ENCODE results near the gene ACP6. TPM values are rescaled to one million over a fixed set of nuclear protein-coding genes. Genes with fewer than 3 reads are reported as not detected.

The ACP6 gene
- total and polyA plus RNA-seq, 2 of the 13 experiments (the other 11 are each of a cell fraction or from before 2014, with no cell fraction given): 18.1 to 33.7 TPM

DNA sequence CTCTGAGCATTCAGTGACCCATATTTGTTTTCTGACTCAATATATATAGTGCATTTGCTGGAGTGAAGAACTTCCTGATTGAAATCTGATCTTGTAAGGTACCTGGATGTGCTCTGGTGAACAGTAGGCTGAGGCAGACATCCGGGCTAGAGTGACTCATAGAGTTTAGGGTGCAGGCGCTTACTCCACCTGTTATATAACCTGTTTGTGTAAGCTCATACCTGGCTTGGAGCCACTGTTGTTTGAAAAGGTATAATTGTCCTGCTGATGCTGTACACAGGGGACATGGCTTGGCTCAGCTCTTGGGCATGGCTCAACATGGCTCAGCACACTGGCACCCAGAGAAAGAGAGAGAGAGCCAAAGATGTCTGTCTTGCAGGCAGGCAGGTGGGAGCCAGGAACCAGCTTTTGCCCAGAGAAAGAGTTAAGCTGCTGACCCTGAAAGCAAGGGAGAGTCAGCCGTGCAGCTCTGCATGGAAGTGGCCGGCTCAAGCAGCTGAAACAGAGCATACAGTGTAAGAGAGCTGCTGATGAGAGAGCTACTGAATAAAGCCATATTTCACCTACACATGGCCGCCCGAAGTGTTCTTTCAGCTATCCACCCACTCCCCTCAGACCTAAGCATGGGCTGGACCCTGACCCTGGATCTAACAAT, 46.9 kb upstream of the ACP6 start:
- in situ Hi-C loops (cut with HindIII; ENCODE audit: extremely low pct_ligation_motif_present, low pct_unique_long_range_greater_than_20kb): no loop called here
- intact Hi-C loops (cut with micrococcal nuclease; ENCODE audit: unreplicated experiment): no loop called here
- peak overlapping the region; percentile 17 for H3K27ac ChIP-seq (ENCODE audit: extremely low read length, insufficient read depth, low read length)
- CTCF ChIA-PET (ENCODE audit: low intra/inter-chr PET ratio, low total read pairs): no interaction called here
- H3K79me2 ChIP-seq (ENCODE audit: insufficient read depth, low read length): no peaks in the 10 kb centered on the region
- POLR2A ChIA-PET: interaction anchor here (1.4 kb wide), 1 partner anchor 47 kb away, joined by 5 read pairs; the partner anchor contains the start of gene ACP6
- H4K20me1 ChIP-seq (ENCODE audit: insufficient read depth, low read length): no peaks in the 10 kb centered on the region
- H2AFZ ChIP-seq (ENCODE audit: low read length): no peak overlapping the region
- FAIRE-seq: no peak
- no peaks in the 10 kb centered on the region for H3K9me3 ChIP-seq (ENCODE audit: low read length)
- no TSS peak for BruUV-seq (replicated peaks)
- H3K4me3 ChIP-seq (replicated peaks in 1 of 3; ENCODE audit: insufficient read depth in 1 of 3, low read depth in 2 of 3, low read length in 3 of 3): no peak overlapping the region
- H3K36me3 ChIP-seq (replicated peaks in 1 of 2; ENCODE audit: control insufficient read depth in 1 of 2, insufficient read depth in 2 of 2, low read length in 2 of 2): no peaks in the 10 kb centered on the region
- DNase-seq (ENCODE audit: low spot score): peak; percentile 87
- no peak overlapping the region; the same call in 1 of the 2 replicates for H3K4me2 ChIP-seq (ENCODE audit: low read depth, low read length)
- 34% methylated on average over 6 of the region's 6 CpGs for WGBS (ENCODE audit: low lambda C conversion rate)
- ATAC-seq: peak; percentile 87
- no peak overlapping the region for H3K9ac ChIP-seq (ENCODE audit: insufficient read depth, low read depth, low read length)
- peaks cover 38% of the 10 kb centered on the region for H3K4me1 ChIP-seq (ENCODE audit: insufficient read depth, low read length)
- H3K27me3 ChIP-seq (ENCODE audit: control insufficient read depth in 1 of 2, insufficient read depth in 2 of 2, low read length in 2 of 2): peaks cover 0 to 11% of the 10 kb centered on the region in 2 experiments; a peak in 1 of 5 replicates
- TF ChIP-seq SCMH1 (CRISPR knock-in tag; IDR thresholded peaks at IDR 0.05; ENCODE audit: borderline replicate concordance): no peak
- TF ChIP-seq MIER3 (CRISPR knock-in tag; IDR thresholded peaks at IDR 0.05; ENCODE audit: borderline replicate concordance): peak; percentile 38; the same call in 1 of the 2 replicates
- TF ChIP-seq RARA (CRISPR knock-in tag; IDR thresholded peaks at IDR 0.05): peak; percentile 62; the same call in 1 of the 2 replicates
- TF ChIP-seq ZNF790 (CRISPR knock-in tag; IDR thresholded peaks at IDR 0.05; ENCODE audit: borderline replicate concordance): no peak
- no peak for TF ChIP-seq ZNF629 (CRISPR knock-in tag; conservative IDR thresholded peaks at IDR 0.05)
- peak; percentile 100 for TF ChIP-seq ZSCAN31 (CRISPR knock-in tag; IDR thresholded peaks at IDR 0.05; ENCODE audit: low read depth)
- TF ChIP-seq FOSL1 (CRISPR knock-in tag; IDR thresholded peaks at IDR 0.05; ENCODE audit: borderline replicate concordance): peak; percentile 66; the same call in 1 of the 2 replicates
- TF ChIP-seq, protein P1, sequence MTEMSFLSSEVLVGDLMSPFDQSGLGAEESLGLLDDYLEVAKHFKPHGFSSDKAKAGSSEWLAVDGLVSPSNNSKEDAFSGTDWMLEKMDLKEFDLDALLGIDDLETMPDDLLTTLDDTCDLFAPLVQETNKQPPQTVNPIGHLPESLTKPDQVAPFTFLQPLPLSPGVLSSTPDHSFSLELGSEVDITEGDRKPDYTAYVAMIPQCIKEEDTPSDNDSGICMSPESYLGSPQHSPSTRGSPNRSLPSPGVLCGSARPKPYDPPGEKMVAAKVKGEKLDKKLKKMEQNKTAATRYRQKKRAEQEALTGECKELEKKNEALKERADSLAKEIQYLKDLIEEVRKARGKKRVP (CRISPR knock-in tag; IDR thresholded peaks at IDR 0.05): peak in 1 of 2 experiments; percentile 43; a peak in 1 of 4 replicates
- TF ChIP-seq MIER2 (CRISPR knock-in tag; IDR thresholded peaks at IDR 0.05): no peak
- TF ChIP-seq ZNF83 (CRISPR knock-in tag; IDR thresholded peaks at IDR 0.05; ENCODE audit: borderline replicate concordance): no peak
- peak; percentile 47; the same call in 1 of the 2 replicates for TF ChIP-seq GATAD2A (CRISPR knock-in tag; IDR thresholded peaks at IDR 0.05)
- TF ChIP-seq ETV5 (CRISPR knock-in tag; IDR thresholded peaks at IDR 0.05; ENCODE audit: borderline replicate concordance): peak; percentile 93; the same call in 1 of the 2 replicates
- no peak for TF ChIP-seq U2AF1 (optimal IDR thresholded peaks at IDR 0.05; ENCODE audit: low read depth, low read length)
- no peak for TF ChIP-seq ZNF777 (CRISPR knock-in tag; IDR thresholded peaks at IDR 0.05)
- TF ChIP-seq KDM1A (CRISPR knock-in tag; IDR thresholded peaks at IDR 0.05): no peak
- TF ChIP-seq ASH2L (IDR thresholded peaks at IDR 0.05; ENCODE audit: insufficient read length, low read depth, low read length): no peak
- peak; percentile 22; the same call in 1 of the 2 replicates for TF ChIP-seq TBX2 (CRISPR knock-in tag; IDR thresholded peaks at IDR 0.05; ENCODE audit: borderline replicate concordance)
- no peak for TF ChIP-seq SMARCE1 (IDR thresholded peaks at IDR 0.05; ENCODE audit: borderline replicate concordance)
- no peak for TF ChIP-seq ZFP62 (CRISPR knock-in tag; IDR thresholded peaks at IDR 0.05)
- TF ChIP-seq, protein P2, sequence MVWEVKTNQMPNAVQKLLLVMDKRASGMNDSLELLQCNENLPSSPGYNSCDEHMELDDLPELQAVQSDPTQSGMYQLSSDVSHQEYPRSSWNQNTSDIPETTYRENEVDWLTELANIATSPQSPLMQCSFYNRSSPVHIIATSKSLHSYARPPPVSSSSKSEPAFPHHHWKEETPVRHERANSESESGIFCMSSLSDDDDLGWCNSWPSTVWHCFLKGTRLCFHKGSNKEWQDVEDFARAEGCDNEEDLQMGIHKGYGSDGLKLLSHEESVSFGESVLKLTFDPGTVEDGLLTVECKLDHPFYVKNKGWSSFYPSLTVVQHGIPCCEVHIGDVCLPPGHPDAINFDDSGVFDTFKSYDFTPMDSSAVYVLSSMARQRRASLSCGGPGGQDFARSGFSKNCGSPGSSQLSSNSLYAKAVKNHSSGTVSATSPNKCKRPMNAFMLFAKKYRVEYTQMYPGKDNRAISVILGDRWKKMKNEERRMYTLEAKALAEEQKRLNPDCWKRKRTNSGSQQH (CRISPR knock-in tag; IDR thresholded peaks at IDR 0.05; ENCODE audit: low read depth): no peak
- TF ChIP-seq FOXO1 (CRISPR knock-in tag; IDR thresholded peaks at IDR 0.05): peak; percentile 41; the same call in 1 of the 2 replicates
- no peak for TF ChIP-seq SOX6 (IDR thresholded peaks at IDR 0.05)
- peak; percentile 94 for TF ChIP-seq SOX6 (CRISPR knock-in tag; IDR thresholded peaks at IDR 0.05)
- TF ChIP-seq SP2 (CRISPR knock-in tag; IDR thresholded peaks at IDR 0.05): no peak
- TF ChIP-seq TEAD3 (CRISPR knock-in tag; optimal IDR thresholded peaks at IDR 0.05; ENCODE audit: borderline replicate concordance): peak; percentile 56
- no peak for TF ChIP-seq NBN (conservative IDR thresholded peaks at IDR 0.05)
